HepG2 (cell line): ENCODE measurements around the gene TAAR5. TPM values are rescaled to one million over a fixed set of nuclear protein-coding genes. Genes with fewer than 3 reads are reported as not detected.
A peak's percentile ranks its signal among the peaks of the same experiment; 100 is the strongest.

Source experiments
- ATAC-seq: fragments of 200-7000 bp; cut with Tn5 transposase; 3 replicates; pipeline ENCODE4 v1.9.1; 2020; ENCODE audit warnings: mild to moderate bottlenecking, moderate library complexity
- BruUV-seq: library from RNA; stranded (reverse); fragments of 400-500 nt; replicated peaks from 2 replicates; lab custom pipeline; 2021; lab: Mats Ljungman, UMichigan
- CTCF ChIA-PET: fragments of 300-600 bp; formaldehyde crosslinking; extraction: SDS; loops from one replicate; lab custom pipeline; 2021; ENCODE audit warnings: low total read pairs, inconsistent platforms, low intra/inter-chr PET ratio; lab: Yijun Ruan, JAX
- POLR2A ChIA-PET: fragments of 350-600 bp; sonication (Branson Sonifier 250); formaldehyde crosslinking; loops from one replicate; lab custom pipeline; 2020; ENCODE audit warnings: antibody characterized with exemption, inconsistent platforms; lab: Yijun Ruan, JAX
- DNase-seq: peaks from one replicate; pipeline ENCODE4 v3.0.0-alpha.2; 2015; ENCODE audit warnings: low spot score
- FAIRE-seq: peaks from 3 replicates; lab custom pipeline; 2011; peaks lifted over from hg19 to GRCh38; lab: Jason Lieb, UNC
- H2AFZ ChIP-seq: one replicate; pipeline ENCODE4 v1.6.1; 2011; ENCODE audit warnings: low read length, inconsistent platforms
- H3K27ac ChIP-seq: fragments of 300-600 bp; 3 replicates; pipeline ENCODE4 v1.8.0; 2011; ENCODE audit warnings: mixed run types, mild to moderate bottlenecking, mixed read lengths, low read length, inconsistent platforms; ENCODE audit not compliant: insufficient read depth; ENCODE audit errors: extremely low read length
- H3K27me3 ChIP-seq, 2 experiments: fragments of 200-600 bp in 1 of 2; 2 replicates in 1 of 2; 3 replicates in 1 of 2; pipeline versions ENCODE4 v1.6.0 to v1.8.0; 2011; ENCODE audit warnings: low read length in 2 of 2, mild to moderate bottlenecking in 2 of 2, moderate library complexity in 2 of 2, inconsistent platforms in 1 of 2; ENCODE audit not compliant: insufficient read depth in 2 of 2, control insufficient read depth in 1 of 2
- H3K36me3 ChIP-seq, 2 experiments: fragments of 200-600 bp in 1 of 2; replicated peaks in 1 of 2; 2 replicates in 1 of 2; 3 replicates in 1 of 2; pipeline versions ENCODE4 v1.5.1 to v1.8.0; 2011; ENCODE audit warnings: low read length in 2 of 2, inconsistent platforms in 1 of 2; ENCODE audit not compliant: insufficient read depth in 2 of 2, control insufficient read depth in 1 of 2
- H3K4me1 ChIP-seq: 2 replicates; pipeline ENCODE4 v1.5.1; 2012; ENCODE audit warnings: low read length, inconsistent platforms; ENCODE audit not compliant: insufficient read depth
- H3K4me2 ChIP-seq: 2 replicates; pipeline ENCODE4 v1.6.0; 2011; ENCODE audit warnings: low read depth, low read length, inconsistent platforms
- H3K4me3 ChIP-seq, 3 experiments: fragments of 200-600 bp in 1 of 3; sonication (generic), shearing (Covaris generic) in 1 of 3; replicated peaks in 1 of 3; 2 replicates each; pipeline ENCODE4 v1.5.1; 2011 to 2016; ENCODE audit warnings: low read length in 3 of 3, inconsistent platforms in 2 of 3, low read depth in 2 of 3, mild to moderate bottlenecking in 2 of 3, control low read depth in 1 of 3, mixed read lengths in 1 of 3; ENCODE audit not compliant: insufficient read depth in 1 of 3
- H3K79me2 ChIP-seq: one replicate; pipeline ENCODE4 v1.6.1; 2011; ENCODE audit warnings: low read length, inconsistent platforms; ENCODE audit not compliant: insufficient read depth
- H3K9ac ChIP-seq: 2 replicates; pipeline ENCODE4 v1.6.0; 2011; ENCODE audit warnings: mild to moderate bottlenecking, low read depth, low read length, inconsistent platforms; ENCODE audit not compliant: insufficient read depth
- H3K9me3 ChIP-seq: 2 replicates; pipeline ENCODE4 v1.5.1; 2012; ENCODE audit warnings: mild to moderate bottlenecking, low read length
- H4K20me1 ChIP-seq: 2 replicates; pipeline ENCODE4 v1.6.0; 2011; ENCODE audit warnings: inconsistent platforms, mild to moderate bottlenecking, low read length, moderate library complexity; ENCODE audit not compliant: insufficient read depth
- ARID4A ChIP-seq: sonication (generic); formaldehyde crosslinking; IDR thresholded peaks from 2 replicates; pipeline ENCODE4 v1.5.0; 2020; ENCODE audit warnings: mild to moderate bottlenecking, missing genetic modification reagents, borderline replicate concordance
- CREB1 ChIP-seq, 2 experiments: fragments of 450-650 bp in 1 of 2; IDR thresholded peaks; 2 replicates each; pipeline ENCODE4 v1.6.1; 2016 to 2017; ENCODE audit warnings: control low read depth in 1 of 2, mild to moderate bottlenecking in 1 of 2, missing compliant biosample characterization in 1 of 2, missing genetic modification characterization in 1 of 2
- EHMT2 ChIP-seq: fragments of 200-600 bp; sonication (generic); IDR thresholded peaks from 2 replicates; pipeline ENCODE4 v1.7.0; 2017; ENCODE audit warnings: antibody characterized with exemption, low read depth, low read length, borderline replicate concordance
- ETV6 ChIP-seq: sonication (generic); formaldehyde crosslinking; conservative IDR thresholded peaks from 2 replicates; pipeline ENCODE4 v1.4.0; 2020; ENCODE audit warnings: missing genetic modification reagents
- MAFF ChIP-seq: IDR thresholded peaks from 2 replicates; pipeline ENCODE4 v1.6.1; 2011; ENCODE audit warnings: low read depth, low read length, improper control_type of control experiment
- ONECUT2 ChIP-seq: sonication (generic); formaldehyde crosslinking; IDR thresholded peaks from 2 replicates; pipeline ENCODE4 v1.4.0; 2020; ENCODE audit warnings: missing genetic modification reagents
- ZBTB25 ChIP-seq: IDR thresholded peaks from 2 replicates; pipeline ENCODE4 v1.6.1; 2018; ENCODE audit warnings: missing genetic modification reagents
- ZNF138 ChIP-seq: sonication (generic); formaldehyde crosslinking; IDR thresholded peaks from 2 replicates; pipeline ENCODE4 v1.5.0; 2020; ENCODE audit warnings: mild to moderate bottlenecking, low read depth, missing genetic modification reagents
- ZNF207 ChIP-seq: fragments of 450-650 bp; IDR thresholded peaks from 2 replicates; pipeline ENCODE4 v1.6.1; 2016; ENCODE audit warnings: antibody characterized with exemption, borderline replicate concordance
- ZNF329 ChIP-seq: sonication (generic); formaldehyde crosslinking; IDR thresholded peaks from 2 replicates; pipeline ENCODE4 v1.9.0; 2021; ENCODE audit warnings: low read depth, mild to moderate bottlenecking, missing genetic modification reagents
- ZNF331 ChIP-seq: sonication (generic); formaldehyde crosslinking; IDR thresholded peaks from 2 replicates; pipeline ENCODE4 v1.4.0; 2020; ENCODE audit warnings: missing genetic modification reagents
- ZNF333 ChIP-seq: sonication (generic); formaldehyde crosslinking; IDR thresholded peaks from 2 replicates; pipeline ENCODE4 v1.4.0; 2020; ENCODE audit warnings: mild to moderate bottlenecking, missing genetic modification reagents, borderline replicate concordance
- ZNF530 ChIP-seq: sonication (generic); formaldehyde crosslinking; IDR thresholded peaks from 2 replicates; pipeline ENCODE4 v1.5.0; 2020; ENCODE audit warnings: low read depth, mild to moderate bottlenecking, missing genetic modification reagents
- ZNF563 ChIP-seq: sonication (generic); formaldehyde crosslinking; IDR thresholded peaks from 2 replicates; pipeline ENCODE4 v1.8.0; 2022; ENCODE audit warnings: mild to moderate bottlenecking, moderate library complexity, missing genetic modification reagents
- ZNF740 ChIP-seq: sonication (generic); formaldehyde crosslinking; IDR thresholded peaks from 2 replicates; pipeline ENCODE4 v1.4.0; 2020; ENCODE audit warnings: missing genetic modification reagents
- ZNF878 ChIP-seq: sonication (generic); formaldehyde crosslinking; IDR thresholded peaks from 2 replicates; pipeline ENCODE4 v1.8.1; 2023; ENCODE audit warnings: mild to moderate bottlenecking, missing genetic modification reagents, moderate library complexity
- ZNF883 ChIP-seq: sonication (generic); formaldehyde crosslinking; IDR thresholded peaks from 2 replicates; pipeline ENCODE4 v1.5.1; 2020; ENCODE audit warnings: mild to moderate bottlenecking, missing genetic modification reagents; ENCODE audit errors: not compliant biosample characterization
- WGBS: methylation state at CpG from one replicate; pipeline ENCODE4 v1.1.6; 2017; ENCODE audit warnings: low lambda C conversion rate; 5-methylcytosine and 5-hydroxymethylcytosine counted together
- in situ Hi-C: cut with HindIII; loops from 2 replicates; pipeline ENCODE4 v1.10.0; 2017; ENCODE audit warnings: low pct_unique_long_range_greater_than_20kb; ENCODE audit not compliant: extremely low pct_ligation_motif_present
- intact Hi-C: fragments of 100-400 bp; cut with micrococcal nuclease; formaldehyde crosslinking; loops from one replicate; pipeline ENCODE4 v1.10.0; 2022; ENCODE audit not compliant: unreplicated experiment
- polyA plus RNA-seq, 8 experiments: library from polyadenylated mRNA; depleted of rRNA in 3 of 8; stranded (reverse) in 7 of 8; unstranded in 1 of 8; fragments of >200 nt; fragmentation: Illumina TruSeq in 4 of 8; extraction: Trizol in 4 of 8; gene quantifications; 2 replicates each; pipeline versions ENCODE4 v1.2.1 to v1.2.3, GENCODE V29; 2011 to 2016; ENCODE audit warnings: low read depth in 4 of 8, missing spikeins in 1 of 8, mixed read lengths in 1 of 8; ENCODE audit not compliant: insufficient read depth in 1 of 8
- total RNA-seq, 5 experiments: library from RNA; depleted of rRNA; stranded (reverse); fragments of >200 nt; fragmentation: Illumina TruSeq; extraction: Trizol; gene quantifications; 2 replicates each; pipeline ENCODE4 v1.2.3, GENCODE V29; 2016; ENCODE audit warnings: low read depth in 1 of 5

Gene TAAR5
- total and polyA plus RNA-seq, 2 of the 13 experiments (the other 11 are each of a cell fraction or from before 2014, with no cell fraction given), result not detected

- peaks cover 13% of the 10 kb centered on the region for H3K4me1 ChIP-seq
- POLR2A ChIA-PET, result no interaction called here
- no TSS peak for BruUV-seq
- no peak overlapping the region for H2AFZ ChIP-seq
- intact Hi-C loops (no loop called here), in situ Hi-C loops (no loop called here)
- no peaks in the 10 kb centered on the region for H3K27me3 ChIP-seq
- 3% methylated on average over 4 of the region's 4 CpGs for WGBS
- peak; percentile 33 for DNase-seq
- no peaks in the 10 kb centered on the region for H3K36me3 ChIP-seq
- no peak overlapping the region for H3K4me2 ChIP-seq
- no peaks in the 10 kb centered on the region for H3K9me3 ChIP-seq
- FAIRE-seq, result no peak
- H3K27ac ChIP-seq, result no peak overlapping the region
- H3K9ac ChIP-seq, result no peak overlapping the region
- H3K4me3 ChIP-seq, result no peak overlapping the region
- no peaks in the 10 kb centered on the region for H3K79me2 ChIP-seq
- H4K20me1 ChIP-seq, result no peaks in the 10 kb centered on the region
- ATAC-seq, result peak; percentile 82
- CTCF ChIA-PET, result no interaction called here
- TF ChIP-seq ZNF138 (CRISPR knock-in tag) (no peak), ZNF333 (CRISPR knock-in tag) (no peak), ZNF878 (CRISPR knock-in tag) (no peak), CREB1 (IDR thresholded peaks at IDR 0.05) (no peak), CREB1 (CRISPR knock-in tag; IDR thresholded peaks at IDR 0.05) (no peak), ZNF740 (CRISPR knock-in tag) (no peak), ONECUT2 (CRISPR knock-in tag) (peak; percentile 58; the same call in 1 of the 2 replicates), EHMT2 (no peak), ETV6 (CRISPR knock-in tag) (no peak), ARID4A (CRISPR knock-in tag) (no peak), ZNF883 (CRISPR knock-in tag) (no peak), ZBTB25 (no peak), ZNF530 (no peak), ZNF563 (no peak), MAFF (no peak), ZNF329 (CRISPR knock-in tag) (no peak), ZNF207 (no peak), ZNF331 (CRISPR knock-in tag) (no peak)
Measured at GRCh38 chr6:132612449-132613108, 23.0 kb upstream of the TAAR5 start.
